T-helper 2 cell treated with Interferon-gamma antibody and Interleukin-4, amounts not matched to agents 5 μg/mL and 100 μg/mL, for 36 hours (primary cell): ENCODE measurements around the gene RASA1.
A peak's percentile ranks its signal among the peaks of the same experiment; 100 is the strongest.

Source experiments
- DNase-seq: peaks from one replicate; pipeline ENCODE4 v3.0.0; 2021; ENCODE audit warnings: low spot score
- H3K27ac Mint-ChIP-seq: one replicate; pipeline ENCODE4 v1.8.0; 2021; ENCODE audit warnings: mild to moderate bottlenecking, mixed read lengths
- H3K27me3 Mint-ChIP-seq: one replicate; pipeline ENCODE4 v1.8.0; 2021; ENCODE audit warnings: low read depth, mixed read lengths
- H3K36me3 Mint-ChIP-seq: one replicate; pipeline ENCODE4 v1.8.0; 2021; ENCODE audit warnings: low read depth, mixed read lengths
- H3K4me1 Mint-ChIP-seq: one replicate; pipeline ENCODE4 v1.8.0; 2021; ENCODE audit warnings: low read depth, mixed read lengths
- H3K4me3 Mint-ChIP-seq: one replicate; pipeline ENCODE4 v1.8.0; 2022; ENCODE audit warnings: mild to moderate bottlenecking, moderate library complexity, mixed read lengths
- H3K9me3 Mint-ChIP-seq: one replicate; pipeline ENCODE4 v1.8.0; 2021; ENCODE audit warnings: mixed read lengths

RASA1 gene

GRCh38 chr5:87390576-87391199 is 123.0 kb downstream of the RASA1 start:
- Mint-ChIP-seq H3K27ac (peak overlapping the region; percentile 5), H3K27me3 (no peaks in the 10 kb centered on the region), H3K4me1 (peaks cover 9% of the 10 kb centered on the region), H3K4me3 (no peak overlapping the region), H3K36me3 (peaks cover 67% of the 10 kb centered on the region), H3K9me3 (no peaks in the 10 kb centered on the region)
- no peak for DNase-seq

GRCh38 chr5:87392170-87392569 is 124.5 kb downstream of the RASA1 start:
- H3K36me3 Mint-ChIP-seq = peaks cover 66% of the 10 kb centered on the region
- H3K9me3 Mint-ChIP-seq = no peaks in the 10 kb centered on the region
- H3K27me3 Mint-ChIP-seq = no peaks in the 10 kb centered on the region
- H3K4me3 Mint-ChIP-seq = no peak overlapping the region
- peaks cover 14% of the 10 kb centered on the region for H3K4me1 Mint-ChIP-seq
- DNase-seq = no peak
- no peak overlapping the region for H3K27ac Mint-ChIP-seq

GRCh38 chr5:87392801-87393200 is 125.1 kb downstream of the RASA1 start:
- Mint-ChIP-seq H3K36me3 (peaks cover 63% of the 10 kb centered on the region), H3K4me3 (no peak overlapping the region), H3K4me1 (peaks cover 14% of the 10 kb centered on the region), H3K9me3 (no peaks in the 10 kb centered on the region), H3K27ac (no peak overlapping the region), H3K27me3 (no peaks in the 10 kb centered on the region)
- DNase-seq = no peak

GRCh38 chr5:87393331-87393730 is 125.6 kb downstream of the RASA1 start:
- Mint-ChIP-seq H3K4me1 (peaks cover 14% of the 10 kb centered on the region), H3K36me3 (peaks cover 63% of the 10 kb centered on the region), H3K4me3 (no peak overlapping the region), H3K9me3 (no peaks in the 10 kb centered on the region), H3K27ac (no peak overlapping the region), H3K27me3 (no peaks in the 10 kb centered on the region)
- DNase-seq = no peak

- Mint-ChIP-seq H3K36me3 (peaks cover 68% of the 10 kb centered on the region), H3K9me3 (no peaks in the 10 kb centered on the region), H3K4me3 (no peak overlapping the region), H3K27ac (no peak overlapping the region), H3K27me3 (no peaks in the 10 kb centered on the region), H3K4me1 (peaks cover 14% of the 10 kb centered on the region)
- DNase-seq = no peak
Observed at GRCh38 chr5:87394411-87395165, 126.9 kb downstream of the RASA1 start.

- peaks cover 14% of the 10 kb centered on the region for H3K4me1 Mint-ChIP-seq
- H3K9me3 Mint-ChIP-seq = no peaks in the 10 kb centered on the region
- H3K4me3 Mint-ChIP-seq = no peak overlapping the region
- no peak for DNase-seq
- H3K27ac Mint-ChIP-seq = no peak overlapping the region
- no peaks in the 10 kb centered on the region for H3K27me3 Mint-ChIP-seq
- H3K36me3 Mint-ChIP-seq = peaks cover 53% of the 10 kb centered on the region
Observed at GRCh38 chr5:87398981-87399614, 131.4 kb downstream of the RASA1 start.

GRCh38 chr5:87399720-87400119 is 132.0 kb downstream of the RASA1 start:
- Mint-ChIP-seq H3K4me1 (peaks cover 14% of the 10 kb centered on the region), H3K27ac (no peak overlapping the region), H3K9me3 (no peaks in the 10 kb centered on the region), H3K36me3 (peaks cover 53% of the 10 kb centered on the region), H3K27me3 (no peaks in the 10 kb centered on the region), H3K4me3 (no peak overlapping the region)
- DNase-seq = no peak

- H3K4me1 Mint-ChIP-seq = peaks cover 14% of the 10 kb centered on the region
- no peak overlapping the region for H3K4me3 Mint-ChIP-seq
- no peaks in the 10 kb centered on the region for H3K27me3 Mint-ChIP-seq
- no peaks in the 10 kb centered on the region for H3K9me3 Mint-ChIP-seq
- peaks cover 50% of the 10 kb centered on the region for H3K36me3 Mint-ChIP-seq
- no peak overlapping the region for H3K27ac Mint-ChIP-seq
- no peak for DNase-seq
Observed at GRCh38 chr5:87400305-87400899, 132.7 kb downstream of the RASA1 start.

GRCh38 chr5:87401626-87402025 is 133.9 kb downstream of the RASA1 start:
- H3K4me3 Mint-ChIP-seq = no peak overlapping the region
- peaks cover 21% of the 10 kb centered on the region for H3K4me1 Mint-ChIP-seq
- no peaks in the 10 kb centered on the region for H3K9me3 Mint-ChIP-seq
- no peak overlapping the region for H3K27ac Mint-ChIP-seq
- no peak for DNase-seq
- no peaks in the 10 kb centered on the region for H3K27me3 Mint-ChIP-seq
- H3K36me3 Mint-ChIP-seq = peaks cover 56% of the 10 kb centered on the region

- H3K27ac Mint-ChIP-seq = no peak overlapping the region
- no peak for DNase-seq
- H3K36me3 Mint-ChIP-seq = peaks cover 66% of the 10 kb centered on the region
- H3K4me1 Mint-ChIP-seq = peaks cover 22% of the 10 kb centered on the region
- H3K4me3 Mint-ChIP-seq = no peak overlapping the region
- H3K9me3 Mint-ChIP-seq = no peaks in the 10 kb centered on the region
- H3K27me3 Mint-ChIP-seq = no peaks in the 10 kb centered on the region
Observed at GRCh38 chr5:87403409-87403808, 135.7 kb downstream of the RASA1 start.

- no peak for DNase-seq
- peaks cover 68% of the 10 kb centered on the region for H3K36me3 Mint-ChIP-seq
- no peaks in the 10 kb centered on the region for H3K9me3 Mint-ChIP-seq
- no peak overlapping the region for H3K4me3 Mint-ChIP-seq
- H3K27ac Mint-ChIP-seq = no peak overlapping the region
- H3K4me1 Mint-ChIP-seq = peaks cover 25% of the 10 kb centered on the region
- no peaks in the 10 kb centered on the region for H3K27me3 Mint-ChIP-seq
Observed at GRCh38 chr5:87403899-87404298, 136.2 kb downstream of the RASA1 start.

GRCh38 chr5:87404359-87404758 is 136.7 kb downstream of the RASA1 start:
- Mint-ChIP-seq H3K27ac (no peak overlapping the region), H3K27me3 (no peaks in the 10 kb centered on the region), H3K36me3 (peaks cover 68% of the 10 kb centered on the region), H3K9me3 (no peaks in the 10 kb centered on the region), H3K4me1 (peaks cover 25% of the 10 kb centered on the region), H3K4me3 (no peak overlapping the region)
- no peak for DNase-seq

GRCh38 chr5:87405472-87406155 is 137.9 kb downstream of the RASA1 start:
- peaks cover 21% of the 10 kb centered on the region for H3K4me1 Mint-ChIP-seq

More at GRCh38 chr5:87405472-87406155, 137.9 kb downstream of the RASA1 start:
- no peak overlapping the region for H3K4me3 Mint-ChIP-seq
- peak overlapping the region; percentile 20 for H3K27ac Mint-ChIP-seq
- peaks cover 66% of the 10 kb centered on the region for H3K36me3 Mint-ChIP-seq
- DNase-seq = no peak
- no peaks in the 10 kb centered on the region for H3K9me3 Mint-ChIP-seq
- no peaks in the 10 kb centered on the region for H3K27me3 Mint-ChIP-seq
